ENCODE results near the gene PLOD1.
"Not testable (repeated sequence)": the region's sequence is repeated elsewhere in the genome, so short reads cannot be mapped to it uniquely, and the experiment has no call there.

Gene PLOD1

DNA sequence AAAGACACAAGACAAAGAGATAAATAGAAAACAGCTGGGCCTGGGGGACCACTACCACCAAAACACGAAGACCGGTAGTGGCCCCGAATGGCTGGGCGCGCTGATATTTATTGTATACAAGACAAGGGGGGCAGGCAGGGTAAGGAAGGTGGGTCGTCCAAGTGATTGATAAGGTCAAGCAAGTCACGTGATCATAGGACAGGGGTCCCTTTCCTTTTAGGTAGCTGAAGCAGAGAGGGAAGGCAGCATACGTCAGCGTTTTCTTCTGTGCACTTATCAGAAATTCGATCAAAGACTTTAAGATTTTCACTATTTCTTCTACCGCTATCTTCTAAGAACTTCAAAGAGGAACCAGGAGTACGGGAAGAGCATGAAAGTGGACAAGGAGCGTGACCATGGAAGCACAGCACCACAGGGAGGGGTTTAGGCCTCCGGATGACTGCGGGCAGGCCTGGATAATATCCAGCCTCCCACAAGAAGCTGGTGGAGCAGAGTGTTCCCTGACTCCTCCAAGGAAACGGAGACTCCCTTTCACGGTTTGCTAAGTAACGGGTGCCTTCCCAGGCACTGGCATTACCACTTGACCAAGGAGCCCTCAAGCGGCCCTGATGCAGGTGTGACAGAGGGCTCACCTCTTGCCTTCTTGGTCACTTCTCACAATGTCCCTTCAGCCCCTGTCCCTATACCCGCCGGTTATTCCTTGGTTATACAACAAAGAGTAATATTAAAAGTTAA, 21.9 kb upstream of the PLOD1 start:
- DNase-seq = not testable (repeated sequence)

DNA sequence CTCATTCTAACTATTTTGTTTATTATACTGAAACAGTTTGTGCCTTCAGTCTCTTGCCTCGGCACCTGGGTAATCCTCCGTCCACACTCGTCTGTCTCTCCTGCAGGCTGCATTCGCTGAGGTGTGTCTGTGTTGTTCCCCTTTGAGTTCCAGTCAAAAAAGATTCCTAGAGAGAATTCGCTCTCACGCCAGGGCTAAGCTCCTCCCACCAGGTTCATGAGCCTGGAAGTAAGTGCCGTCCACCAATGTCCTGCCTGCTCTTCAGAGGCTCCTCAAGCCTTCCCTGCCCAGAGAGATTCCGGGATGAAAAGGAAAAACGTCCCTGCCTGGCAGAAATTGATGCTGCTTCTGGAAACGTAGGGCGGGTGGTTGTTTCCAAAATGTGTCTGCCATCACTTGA, 21.2 kb upstream of the PLOD1 start:
- DNase-seq = no peak

GRCh38 chr1:11914024-11914423, 20.5 kb upstream of the PLOD1 start:
- no peak for DNase-seq

GRCh38 chr1:11918799-11919519, 15.6 kb upstream of the PLOD1 start:
- DNase-seq = no peak

GRCh38 chr1:11919621-11920020, 14.9 kb upstream of the PLOD1 start:
- DNase-seq = no peak

DNA sequence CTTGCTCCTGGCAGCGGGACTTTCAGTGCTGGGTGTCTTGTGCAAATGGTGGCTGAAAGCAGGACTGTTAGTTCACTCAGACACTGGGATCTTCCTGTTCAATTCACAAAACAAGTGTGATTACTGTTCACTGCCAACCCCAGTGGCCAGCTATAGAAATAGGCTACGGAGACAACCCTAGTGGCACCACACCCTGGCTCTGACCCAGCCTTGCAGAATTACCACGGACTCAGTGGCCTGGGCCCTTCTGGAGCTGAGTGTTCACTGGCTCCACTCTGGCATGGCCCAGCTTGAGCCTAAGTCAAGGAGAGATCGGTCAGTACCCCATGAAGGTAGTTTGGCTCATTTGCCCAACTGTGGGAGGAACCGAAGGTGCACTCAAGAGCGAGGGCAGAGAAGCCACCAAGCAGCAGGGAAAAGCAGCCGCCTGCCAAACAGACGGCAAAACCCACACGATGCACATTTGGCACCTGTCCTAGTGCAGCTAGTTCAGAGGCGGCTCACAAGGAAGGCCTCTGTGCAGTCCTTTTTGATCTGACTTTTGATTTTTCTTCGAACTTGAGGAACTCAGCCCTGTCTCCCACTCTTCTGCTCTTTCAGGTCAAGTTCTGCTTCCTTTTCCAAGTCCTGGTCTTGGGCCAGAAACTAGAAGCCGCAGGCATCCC, 14.1 kb upstream of the PLOD1 start:
- no peak for DNase-seq

GRCh38 chr1:11921022-11921421, 13.5 kb upstream of the PLOD1 start:
- DNase-seq = no peak

DNA sequence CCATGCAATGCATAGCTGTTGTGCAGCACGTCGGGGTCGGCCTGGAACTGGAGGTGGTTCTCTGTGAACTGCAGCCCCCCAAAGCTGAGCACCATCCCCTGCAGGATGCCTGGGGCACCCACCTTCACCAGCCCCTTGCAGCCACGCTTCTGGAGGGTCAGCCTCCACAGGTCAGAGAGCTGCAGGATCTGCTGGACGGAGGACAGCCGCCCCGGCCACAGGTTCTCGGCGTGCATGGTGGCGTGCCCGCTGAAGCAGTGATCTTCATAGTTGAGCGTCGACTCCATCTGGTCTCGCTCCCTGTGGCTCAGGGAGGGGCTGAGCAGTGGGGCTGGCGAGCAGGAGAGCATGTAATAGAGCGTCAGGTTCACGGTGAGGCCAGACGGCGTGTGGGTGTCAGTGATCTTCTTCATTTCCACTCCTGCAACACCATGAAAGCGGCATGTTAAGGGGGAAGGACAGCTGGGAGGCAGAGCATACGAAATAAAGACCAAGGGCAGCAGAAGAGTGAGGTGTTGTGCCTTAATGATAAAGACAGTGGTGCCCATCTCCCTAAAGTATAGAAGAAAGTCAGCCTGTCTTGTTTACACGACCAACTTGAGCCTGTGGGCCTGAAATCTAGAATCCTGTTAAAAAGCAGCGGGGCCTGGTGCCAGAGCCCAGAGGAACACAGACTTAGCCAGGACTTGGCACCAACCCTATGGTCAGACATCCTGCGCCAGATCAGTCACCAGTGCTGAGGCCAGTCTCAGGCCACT, 11.3 kb upstream of the PLOD1 start:
- no peak for DNase-seq

- DNase-seq = no peak
Measured at GRCh38 chr1:11923827-11924113, 10.7 kb upstream of the PLOD1 start.

DNA sequence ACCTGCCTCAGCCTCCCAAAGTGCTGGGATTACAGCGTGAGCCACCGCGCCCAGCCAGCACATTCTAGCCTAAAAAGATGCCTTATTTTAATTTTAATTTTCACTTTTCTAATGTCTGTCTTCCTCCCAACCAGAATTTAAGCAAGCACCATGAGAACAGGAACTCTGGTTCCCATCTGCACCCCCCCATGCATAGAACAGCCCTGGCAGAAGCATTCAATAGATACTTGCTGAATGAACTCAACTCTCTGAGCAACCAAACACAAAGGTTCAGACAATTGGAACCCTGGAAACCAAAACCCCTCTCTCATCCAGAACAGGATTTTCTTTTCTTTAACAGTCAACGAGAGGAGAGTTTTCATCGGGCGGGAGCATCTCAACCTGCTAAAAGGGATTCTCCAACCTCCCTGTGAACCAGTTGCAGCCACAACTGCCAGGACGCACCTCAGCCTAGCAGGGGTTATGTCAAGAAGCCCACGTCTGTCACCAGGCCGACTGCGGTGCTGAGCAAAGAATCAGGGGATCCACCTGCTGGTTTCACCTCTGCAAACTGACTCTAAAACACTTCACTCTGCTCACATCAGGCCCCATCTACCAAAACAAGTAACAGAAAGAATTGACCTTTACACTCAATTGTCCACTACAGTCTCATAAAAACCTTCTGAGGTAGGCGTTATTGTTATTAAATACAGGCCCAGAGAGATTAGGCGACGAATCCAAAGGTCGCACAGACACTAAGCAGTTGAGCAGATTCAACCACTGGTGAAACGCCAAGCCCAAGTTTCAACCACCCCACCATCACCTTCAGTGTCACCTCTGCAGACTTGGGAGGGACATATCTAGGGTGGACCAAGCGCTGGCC, 10.0 kb upstream of the PLOD1 start:
- no peak for DNase-seq

DNA sequence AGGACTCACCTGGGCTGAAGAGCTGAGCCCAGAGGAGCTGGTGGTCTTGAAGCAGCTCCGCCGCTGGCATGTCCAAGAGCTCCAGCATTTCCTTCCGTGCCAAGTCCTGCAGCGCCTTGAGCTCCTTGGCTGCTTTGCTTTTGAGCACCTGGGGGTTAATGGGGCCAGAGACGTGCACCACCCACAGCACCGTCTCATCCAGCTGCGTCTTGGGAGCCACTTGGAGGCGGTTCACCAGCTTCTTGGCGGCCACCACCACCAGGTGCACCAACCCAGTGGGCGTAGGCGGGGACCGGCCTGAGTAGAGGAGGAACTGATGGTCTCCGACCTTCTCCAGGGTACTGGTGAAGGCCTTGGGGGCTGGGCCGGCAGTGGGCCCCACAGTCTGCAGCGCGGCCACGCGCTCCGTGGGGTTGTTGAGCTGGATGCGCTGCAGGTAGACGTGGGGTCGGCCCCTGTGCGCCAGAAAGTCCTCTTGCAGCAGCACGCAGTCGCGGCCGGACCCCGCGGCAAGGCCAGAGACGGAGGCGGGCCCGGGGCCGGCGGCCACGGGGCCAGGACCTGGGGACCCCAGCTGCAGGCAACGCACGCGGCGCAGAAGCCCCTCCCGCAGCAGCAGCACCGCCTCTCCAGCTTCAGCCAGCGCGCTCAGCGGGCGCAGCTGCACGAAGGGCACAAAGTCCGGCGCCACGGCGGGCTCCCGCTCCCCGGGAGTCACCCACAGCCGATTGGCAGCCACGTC, 9.2 kb upstream of the PLOD1 start:
- DNase-seq = not testable (repeated sequence)

DNA sequence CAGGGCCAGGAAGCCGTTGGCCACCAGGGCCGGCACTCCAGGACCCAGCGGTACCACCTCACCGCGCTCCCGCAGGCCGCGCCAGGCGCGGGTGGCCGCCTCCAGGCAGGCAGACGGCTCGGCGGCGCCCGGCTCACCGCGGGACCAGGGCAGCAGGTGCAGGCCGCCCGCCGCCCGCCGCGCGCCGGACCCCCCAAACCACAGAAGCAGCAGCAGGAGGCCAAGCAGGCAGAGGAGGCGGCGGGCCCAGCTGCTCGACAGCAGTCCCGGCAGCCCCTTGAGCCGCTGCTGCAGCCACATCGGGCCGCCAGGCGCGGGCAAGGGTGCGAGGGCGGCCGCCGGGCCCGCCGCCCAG, 8.6 kb upstream of the PLOD1 start:
- DNase-seq = no peak

GRCh38 chr1:11927866-11928592, 6.5 kb upstream of the PLOD1 start:
- DNase-seq = no peak

- no peak for DNase-seq
Measured at GRCh38 chr1:11929849-11930248, 4.7 kb upstream of the PLOD1 start.

DNA sequence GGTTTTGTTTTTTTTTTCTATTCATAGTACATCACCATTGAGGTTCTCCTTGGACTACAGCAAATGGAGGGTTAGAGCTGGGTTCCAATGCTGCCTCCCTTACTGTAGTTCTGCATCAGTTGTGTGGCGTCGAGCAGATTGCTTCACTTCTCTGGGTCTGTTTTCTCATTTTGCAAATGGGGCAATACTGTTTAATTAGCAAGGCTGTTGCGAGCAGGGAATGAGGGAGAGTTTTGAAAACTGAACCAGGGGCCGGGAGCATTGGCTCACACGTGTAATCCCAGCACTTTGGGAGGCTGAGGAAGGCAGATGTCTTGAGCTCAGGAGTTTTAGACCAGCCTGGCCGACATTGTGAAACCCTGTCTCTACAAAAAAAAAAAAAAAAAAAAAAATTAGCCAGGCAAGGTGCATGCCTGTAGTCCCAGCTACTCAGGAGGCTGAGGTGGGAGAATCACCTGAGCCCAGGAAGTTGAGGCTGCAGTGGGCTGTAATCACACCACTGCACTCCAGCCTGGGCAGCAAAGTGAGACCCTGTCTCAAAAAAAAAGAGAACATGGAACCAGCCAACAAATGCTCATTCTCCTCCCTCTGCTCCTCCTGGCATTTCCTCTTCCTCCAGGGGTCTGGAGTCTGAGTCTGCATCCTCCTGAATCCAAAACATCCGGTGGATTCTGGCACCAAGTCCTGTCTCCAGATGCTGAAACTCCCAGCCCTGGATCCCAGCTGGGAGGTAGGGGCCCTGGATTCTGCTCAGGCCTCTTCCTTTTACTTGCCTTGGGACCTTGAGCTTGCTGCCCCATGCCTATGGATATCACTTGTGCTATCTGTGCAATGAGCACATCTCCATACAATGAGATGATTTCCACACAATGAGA, 3.7 kb upstream of the PLOD1 start:
- no peak for DNase-seq

- no peak for DNase-seq
Measured at GRCh38 chr1:11931845-11932244, 2.7 kb upstream of the PLOD1 start.

GRCh38 chr1:11935057-11935412, 518 bp downstream of the PLOD1 start:
- DNase-seq = no peak

GRCh38 chr1:11935733-11936132, 1.2 kb downstream of the PLOD1 start:
- not testable (repeated sequence) for DNase-seq

- DNase-seq = no peak
Measured at GRCh38 chr1:11938722-11939526, 4.4 kb downstream of the PLOD1 start.

Data from effector CD8-positive, alpha-beta T cell (primary cell).